ENCODE measurements around the gene PGBD2. TPM values are rescaled to one million over a fixed set of nuclear protein-coding genes. Genes with fewer than 3 reads are reported as not detected.

The PGBD2 gene
- total and polyA plus RNA-seq, 9 of the 15 experiments (the other 6 are each of a cell fraction or from before 2014, with no cell fraction given) = 11.9 to 21.8 (median 14.7) TPM

GRCh38 chr1:248873409-248873992, 32.5 kb upstream of the PGBD2 start (continued):
- TF ChIP-seq ATF6 (CRISPR knock-in tag; IDR thresholded peaks at IDR 0.05) (no peak), ASH1L (IDR thresholded peaks at IDR 0.05; ENCODE audit: borderline replicate concordance, low read depth, partially characterized antibody) (no peak), DNMT1 (IDR thresholded peaks at IDR 0.05) (no peak), PHB (CRISPR knock-in tag; IDR thresholded peaks at IDR 0.05) (no peak), CHD7 (IDR thresholded peaks at IDR 0.05; ENCODE audit: low read depth, low read length) (no peak), CHD2 (IDR thresholded peaks at IDR 0.05; ENCODE audit: low read depth, low read length) (peak; percentile 69), FOXO4 (CRISPR knock-in tag; IDR thresholded peaks at IDR 0.05) (no peak), ZBTB33 (CRISPR knock-in tag; IDR thresholded peaks at IDR 0.05) (peak; percentile 56), PHF20 (IDR thresholded peaks at IDR 0.05; ENCODE audit: partially characterized antibody) (peak; percentile 29), MECOM (CRISPR knock-in tag; IDR thresholded peaks at IDR 0.05) (no peak), HDAC1 (IDR thresholded peaks at IDR 0.05) (peak in 1 of 2 experiments; percentile 95; a peak in 2 of 4 replicates)
